Activated naive CD4-positive, alpha-beta T cell treated with anti-CD3 and anti-CD28 coated beads, Interleukin-2, amount 10 ng/mL, durations not matched to agents 7 days and 5 days (primary cell): ENCODE data around the gene MARK1.

Experiments
- CTCF ChIA-PET: fragments of 350-600 bp; sonication (Branson Sonifier 250); formaldehyde crosslinking; loops from one replicate; lab custom pipeline; 2021; ENCODE audit warnings: antibody characterized with exemption; lab: Charles Lee
- DNase-seq: peaks from one replicate; pipeline ENCODE4 v3.0.0-alpha.2; 2020
- H3K27ac Mint-ChIP-seq: one replicate; pipeline ENCODE4 v1.8.0; 2021; ENCODE audit warnings: mild to moderate bottlenecking, moderate library complexity, mixed read lengths
- H3K27me3 Mint-ChIP-seq: one replicate; pipeline ENCODE4 v1.8.0; 2021; ENCODE audit warnings: mild to moderate bottlenecking, mixed read lengths
- H3K36me3 Mint-ChIP-seq: one replicate; pipeline ENCODE4 v1.8.0; 2021; ENCODE audit warnings: mixed read lengths
- H3K4me1 Mint-ChIP-seq: one replicate; pipeline ENCODE4 v1.8.0; 2021; ENCODE audit warnings: mixed read lengths
- H3K4me3 Mint-ChIP-seq: one replicate; pipeline ENCODE4 v1.8.0; 2021; ENCODE audit warnings: mild to moderate bottlenecking, moderate library complexity, mixed read lengths
- H3K9me3 Mint-ChIP-seq: one replicate; pipeline ENCODE4 v1.8.0; 2021; ENCODE audit warnings: mixed read lengths

The MARK1 gene

GRCh38 chr1:220616836-220617235 is 88.9 kb downstream of the MARK1 start:
- H3K36me3 Mint-ChIP-seq: no peaks in the 10 kb centered on the region
- no peaks in the 10 kb centered on the region for H3K9me3 Mint-ChIP-seq
- H3K27me3 Mint-ChIP-seq: no peaks in the 10 kb centered on the region
- H3K27ac Mint-ChIP-seq: no peak overlapping the region
- CTCF ChIA-PET: no interaction called here
- no peaks in the 10 kb centered on the region for H3K4me1 Mint-ChIP-seq
- DNase-seq: no peak
- H3K4me3 Mint-ChIP-seq: no peak overlapping the region

- no peaks in the 10 kb centered on the region for H3K27me3 Mint-ChIP-seq
- no peaks in the 10 kb centered on the region for H3K9me3 Mint-ChIP-seq
- no peaks in the 10 kb centered on the region for H3K4me1 Mint-ChIP-seq
- H3K4me3 Mint-ChIP-seq: no peak overlapping the region
- no peak for DNase-seq
- H3K36me3 Mint-ChIP-seq: no peaks in the 10 kb centered on the region
- H3K27ac Mint-ChIP-seq: no peak overlapping the region
- CTCF ChIA-PET: no interaction called here
Measured at GRCh38 chr1:220628431-220628830, 100.5 kb downstream of the MARK1 start.

- DNase-seq: no peak
- no peak overlapping the region for H3K27ac Mint-ChIP-seq
- no peak overlapping the region for H3K4me3 Mint-ChIP-seq
- H3K9me3 Mint-ChIP-seq: no peaks in the 10 kb centered on the region
- CTCF ChIA-PET: interaction anchor here (1.3 kb wide), 1 partner anchor 145 kb away, joined by 3 read pairs; no protein-coding TSS in a partner anchor
- H3K4me1 Mint-ChIP-seq: no peaks in the 10 kb centered on the region
- H3K27me3 Mint-ChIP-seq: no peaks in the 10 kb centered on the region
- H3K36me3 Mint-ChIP-seq: no peaks in the 10 kb centered on the region
Measured at GRCh38 chr1:220631238-220631815, 103.4 kb downstream of the MARK1 start.

- Mint-ChIP-seq H3K27ac (no peak overlapping the region), H3K4me1 (no peaks in the 10 kb centered on the region), H3K36me3 (no peaks in the 10 kb centered on the region), H3K27me3 (no peaks in the 10 kb centered on the region), H3K9me3 (no peaks in the 10 kb centered on the region), H3K4me3 (no peak overlapping the region)
- CTCF ChIA-PET: interaction anchor here (0.6 kb wide), 1 partner anchor 37 kb away, joined by 3 read pairs; no protein-coding TSS in a partner anchor
- DNase-seq: no peak
Measured at GRCh38 chr1:220637759-220638158, 109.8 kb downstream of the MARK1 start.

GRCh38 chr1:220642285-220642684 is 114.3 kb downstream of the MARK1 start:
- no peak overlapping the region for H3K27ac Mint-ChIP-seq
- H3K36me3 Mint-ChIP-seq: no peaks in the 10 kb centered on the region
- H3K9me3 Mint-ChIP-seq: no peaks in the 10 kb centered on the region
- no peak overlapping the region for H3K4me3 Mint-ChIP-seq
- H3K27me3 Mint-ChIP-seq: no peaks in the 10 kb centered on the region
- DNase-seq: no peak
- CTCF ChIA-PET: no interaction called here
- H3K4me1 Mint-ChIP-seq: no peaks in the 10 kb centered on the region

- Mint-ChIP-seq H3K9me3 (no peaks in the 10 kb centered on the region), H3K27ac (no peak overlapping the region), H3K4me1 (no peaks in the 10 kb centered on the region), H3K27me3 (peaks cover 3% of the 10 kb centered on the region), H3K36me3 (no peaks in the 10 kb centered on the region), H3K4me3 (no peak overlapping the region)
- CTCF ChIA-PET: no interaction called here
- no peak for DNase-seq
Measured at GRCh38 chr1:220652995-220653394, 125.1 kb downstream of the MARK1 start.

GRCh38 chr1:220655509-220655908 is 127.6 kb downstream of the MARK1 start:
- Mint-ChIP-seq H3K27me3 (peaks cover 3% of the 10 kb centered on the region), H3K9me3 (no peaks in the 10 kb centered on the region), H3K36me3 (no peaks in the 10 kb centered on the region), H3K27ac (no peak overlapping the region), H3K4me3 (no peak overlapping the region), H3K4me1 (no peaks in the 10 kb centered on the region)
- CTCF ChIA-PET: no interaction called here
- DNase-seq: no peak

- CTCF ChIA-PET: no interaction called here
- no peak overlapping the region for H3K27ac Mint-ChIP-seq
- peaks cover 3% of the 10 kb centered on the region for H3K27me3 Mint-ChIP-seq
- DNase-seq: no peak
- no peaks in the 10 kb centered on the region for H3K36me3 Mint-ChIP-seq
- H3K4me1 Mint-ChIP-seq: no peaks in the 10 kb centered on the region
- H3K9me3 Mint-ChIP-seq: no peaks in the 10 kb centered on the region
- H3K4me3 Mint-ChIP-seq: no peak overlapping the region
Measured at GRCh38 chr1:220655961-220656740, 128.2 kb downstream of the MARK1 start.

- Mint-ChIP-seq H3K27ac (no peak overlapping the region), H3K9me3 (no peaks in the 10 kb centered on the region), H3K27me3 (peaks cover 7% of the 10 kb centered on the region), H3K4me1 (no peaks in the 10 kb centered on the region), H3K4me3 (no peak overlapping the region), H3K36me3 (no peaks in the 10 kb centered on the region)
- CTCF ChIA-PET: interaction anchor here (0.8 kb wide), 1 partner anchor 13 kb away, joined by 3 read pairs; no protein-coding TSS in a partner anchor
- no peak for DNase-seq
Measured at GRCh38 chr1:220666349-220666748, 138.4 kb downstream of the MARK1 start.

GRCh38 chr1:220669005-220669404 is 141.1 kb downstream of the MARK1 start:
- Mint-ChIP-seq H3K4me3 (no peak overlapping the region), H3K27ac (no peak overlapping the region), H3K4me1 (no peaks in the 10 kb centered on the region), H3K9me3 (no peaks in the 10 kb centered on the region), H3K36me3 (no peaks in the 10 kb centered on the region), H3K27me3 (peaks cover 7% of the 10 kb centered on the region)
- CTCF ChIA-PET: no interaction called here
- DNase-seq: no peak

GRCh38 chr1:220670365-220670764 is 142.4 kb downstream of the MARK1 start:
- Mint-ChIP-seq H3K4me1 (no peaks in the 10 kb centered on the region), H3K27ac (no peak overlapping the region), H3K4me3 (no peak overlapping the region), H3K9me3 (no peaks in the 10 kb centered on the region), H3K27me3 (peaks cover 7% of the 10 kb centered on the region), H3K36me3 (no peaks in the 10 kb centered on the region)
- DNase-seq: no peak
- CTCF ChIA-PET: no interaction called here

- Mint-ChIP-seq H3K4me3 (no peak overlapping the region), H3K27ac (no peak overlapping the region), H3K4me1 (no peaks in the 10 kb centered on the region), H3K36me3 (no peaks in the 10 kb centered on the region), H3K9me3 (no peaks in the 10 kb centered on the region), H3K27me3 (peaks cover 15% of the 10 kb centered on the region)
- no peak for DNase-seq
- CTCF ChIA-PET: interaction anchor here (1.1 kb wide), 1 partner anchor 103 kb away, joined by 3 read pairs; no protein-coding TSS in a partner anchor
Measured at GRCh38 chr1:220673921-220674320, 146.0 kb downstream of the MARK1 start.

GRCh38 chr1:220677251-220677650 is 149.3 kb downstream of the MARK1 start:
- DNase-seq: no peak
- H3K27me3 Mint-ChIP-seq: peaks cover 15% of the 10 kb centered on the region
- no peak overlapping the region for H3K27ac Mint-ChIP-seq
- no peaks in the 10 kb centered on the region for H3K36me3 Mint-ChIP-seq
- no peaks in the 10 kb centered on the region for H3K9me3 Mint-ChIP-seq
- no peak overlapping the region for H3K4me3 Mint-ChIP-seq
- CTCF ChIA-PET: interaction anchor here (1.7 kb wide), 1 partner anchor 56 kb away, joined by 5 read pairs; no protein-coding TSS in a partner anchor
- peaks cover 6% of the 10 kb centered on the region for H3K4me1 Mint-ChIP-seq

GRCh38 chr1:220680085-220680687 is 152.2 kb downstream of the MARK1 start:
- Mint-ChIP-seq H3K27me3 (peaks cover 22% of the 10 kb centered on the region), H3K4me3 (no peak overlapping the region), H3K9me3 (no peaks in the 10 kb centered on the region), H3K36me3 (no peaks in the 10 kb centered on the region), H3K4me1 (peaks cover 6% of the 10 kb centered on the region), H3K27ac (no peak overlapping the region)
- CTCF ChIA-PET: interaction anchor here (0.6 to 1.0 kb wide), 3 partner anchors 14 to 54 kb away, joined by 3 to 7 read pairs (median 4); no protein-coding TSS in a partner anchor
- no peak for DNase-seq
